ENCODE measurements around the gene SRSF5.

The SRSF5 gene

DNA sequence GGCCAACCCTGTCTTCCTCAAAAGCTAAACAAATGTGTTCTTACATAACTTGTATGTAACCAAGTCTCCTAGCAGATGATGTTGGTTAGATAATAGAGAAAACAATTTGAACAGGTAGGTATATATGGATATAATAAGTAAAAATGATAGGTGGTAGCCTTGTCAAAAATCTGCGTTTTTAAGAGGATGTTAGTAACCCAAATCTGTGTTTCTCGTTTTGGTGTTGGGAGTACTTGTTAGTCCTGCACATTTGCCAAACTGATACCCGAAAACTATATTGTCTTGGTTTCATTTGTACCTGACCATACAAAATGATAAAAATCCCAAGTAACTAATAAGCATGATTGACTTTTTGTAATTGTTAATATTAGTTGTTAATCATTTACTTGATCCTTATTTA is 8.1 kb downstream of the SRSF5 start:
- DNase-seq (no peak), ATAC-seq (replicated peaks) (no peak)
- Mint-ChIP-seq H3K4me1 (ENCODE audit: low read depth in 2 of 2) (peaks cover 49 to 79% of the 10 kb centered on the region in 2 donors), H3K27me3 (no peaks in the 10 kb centered on the region), H3K4me3 (peak overlapping the region; percentile 48 to 49), H3K27ac (peak overlapping the region; percentile 69 to 88), H3K9me3 (no peaks in the 10 kb centered on the region), H3K36me3 (ENCODE audit: insufficient read depth) (peaks cover 92% of the 10 kb centered on the region)

DNA sequence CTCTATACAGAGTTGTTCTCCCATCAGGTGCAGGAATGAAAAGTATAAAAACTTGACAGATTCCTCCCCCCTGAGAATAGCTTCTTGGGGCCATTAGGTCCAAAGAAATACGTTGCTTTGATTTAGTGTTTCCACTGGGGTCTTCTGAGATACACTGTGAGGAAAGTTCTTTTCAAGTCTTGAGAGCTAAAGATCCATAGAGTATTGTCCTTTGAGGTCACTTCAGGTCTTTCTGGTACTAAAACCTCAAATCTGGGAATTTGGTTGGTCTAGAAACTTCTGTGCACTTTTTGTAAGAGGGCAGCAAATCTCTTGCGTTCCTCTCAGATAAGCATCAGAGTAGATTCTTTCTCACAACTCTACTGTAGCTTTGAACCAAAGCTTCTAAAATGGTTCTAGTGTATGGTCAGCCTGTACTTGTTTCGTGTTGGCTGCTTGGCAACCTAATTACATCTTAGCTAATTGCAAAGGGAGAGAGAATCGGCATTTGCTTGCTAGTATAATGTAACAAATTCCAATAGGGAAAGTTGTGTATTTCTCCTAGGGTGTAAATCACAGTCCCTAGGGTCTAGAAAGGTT is 10.0 kb downstream of the SRSF5 start:
- no peaks in the 10 kb centered on the region for H3K27me3 Mint-ChIP-seq
- peaks cover 85% of the 10 kb centered on the region for H3K36me3 Mint-ChIP-seq (ENCODE audit: insufficient read depth)
- peak overlapping the region in 1 of 2 donors; percentile 20 for H3K4me3 Mint-ChIP-seq
- H3K9me3 Mint-ChIP-seq = no peaks in the 10 kb centered on the region
- peaks cover 49 to 77% of the 10 kb centered on the region in 2 donors for H3K4me1 Mint-ChIP-seq (ENCODE audit: low read depth in 2 of 2)
- ATAC-seq (replicated peaks) (no peak), DNase-seq (no peak)
- H3K27ac Mint-ChIP-seq = peak overlapping the region; percentile 63 to 69

DNA sequence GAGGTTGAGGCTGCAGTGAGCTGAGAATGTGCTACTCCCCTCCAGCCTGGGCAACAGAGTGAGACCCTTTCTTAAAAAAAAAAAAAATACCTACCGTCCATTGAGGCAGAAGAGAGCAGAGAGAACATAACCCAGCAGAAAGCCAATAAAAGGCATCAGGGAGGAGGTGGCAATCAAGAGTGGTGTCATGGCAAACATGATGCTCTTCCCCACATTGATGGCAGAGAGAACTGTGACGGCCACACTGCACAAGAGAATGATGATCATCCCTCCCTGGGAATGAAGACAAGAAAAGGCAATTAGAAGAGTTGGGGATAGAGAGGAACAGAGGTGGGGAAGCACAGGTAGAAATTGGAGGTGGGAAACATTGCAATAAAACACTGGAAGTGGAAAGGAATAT is 12.1 kb downstream of the SRSF5 start:
- peaks cover 63% of the 10 kb centered on the region for H3K36me3 Mint-ChIP-seq (ENCODE audit: insufficient read depth)
- H3K4me3 Mint-ChIP-seq = no peak overlapping the region
- ATAC-seq (replicated peaks) = no peak
- peaks cover 38 to 56% of the 10 kb centered on the region in 2 donors for H3K4me1 Mint-ChIP-seq (ENCODE audit: low read depth in 2 of 2)
- peak overlapping the region; percentile 33 to 63 for H3K27ac Mint-ChIP-seq
- H3K27me3 Mint-ChIP-seq = no peaks in the 10 kb centered on the region
- H3K9me3 Mint-ChIP-seq = no peaks in the 10 kb centered on the region
- no peak for DNase-seq

DNA sequence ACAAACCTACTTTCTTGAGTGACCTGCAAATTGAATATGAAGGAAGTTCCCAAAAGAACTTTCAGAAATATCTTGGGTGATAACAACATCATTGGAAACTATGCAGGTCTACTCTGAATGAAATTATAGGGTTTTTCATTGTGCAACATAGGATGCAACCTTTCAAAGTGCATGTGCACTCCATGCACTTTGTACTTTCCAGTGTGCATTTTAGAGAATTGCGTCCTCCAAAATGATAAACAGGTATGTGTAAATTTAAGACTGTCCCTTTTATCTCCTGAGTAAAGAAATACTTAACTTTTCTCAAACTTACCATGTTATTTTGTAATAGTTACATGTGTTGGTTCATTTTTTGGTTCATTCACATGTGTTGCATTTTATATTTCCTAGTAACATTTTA is 13.2 kb downstream of the SRSF5 start:
- Mint-ChIP-seq H3K36me3 (ENCODE audit: insufficient read depth) (peaks cover 53% of the 10 kb centered on the region), H3K4me1 (ENCODE audit: low read depth in 2 of 2) (peaks cover 35 to 49% of the 10 kb centered on the region in 2 donors), H3K9me3 (no peaks in the 10 kb centered on the region), H3K27me3 (no peaks in the 10 kb centered on the region), H3K27ac (no peak overlapping the region), H3K4me3 (no peak overlapping the region)
- DNase-seq = no peak
- ATAC-seq (replicated peaks) = no peak

DNA sequence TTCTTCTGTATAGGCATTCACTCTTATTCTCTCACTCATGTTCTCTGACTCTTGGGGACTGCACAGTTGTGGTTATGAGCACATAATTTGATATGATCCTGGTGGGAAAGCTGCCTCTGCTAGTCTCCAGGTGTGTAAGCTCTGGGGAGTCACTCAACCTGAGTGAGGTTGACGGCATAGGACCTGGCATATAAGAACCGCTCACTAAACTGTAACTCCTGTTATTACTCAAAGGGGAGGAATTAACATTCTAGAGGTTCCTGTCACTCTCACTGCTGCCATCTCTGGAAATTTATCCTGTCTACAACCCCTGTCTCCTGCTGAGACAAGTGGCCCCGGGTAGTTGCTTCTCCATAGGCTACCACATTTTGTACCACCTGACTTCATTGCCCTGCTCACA is 14.0 kb downstream of the SRSF5 start:
- H3K4me3 Mint-ChIP-seq = no peak overlapping the region
- H3K36me3 Mint-ChIP-seq (ENCODE audit: insufficient read depth) = peaks cover 45% of the 10 kb centered on the region
- no peaks in the 10 kb centered on the region for H3K27me3 Mint-ChIP-seq
- no peak for DNase-seq
- peak overlapping the region; percentile 52 to 61 for H3K27ac Mint-ChIP-seq
- H3K9me3 Mint-ChIP-seq = no peaks in the 10 kb centered on the region
- ATAC-seq (replicated peaks) = no peak
- peaks cover 29 to 42% of the 10 kb centered on the region in 2 donors for H3K4me1 Mint-ChIP-seq (ENCODE audit: low read depth in 2 of 2)

DNA sequence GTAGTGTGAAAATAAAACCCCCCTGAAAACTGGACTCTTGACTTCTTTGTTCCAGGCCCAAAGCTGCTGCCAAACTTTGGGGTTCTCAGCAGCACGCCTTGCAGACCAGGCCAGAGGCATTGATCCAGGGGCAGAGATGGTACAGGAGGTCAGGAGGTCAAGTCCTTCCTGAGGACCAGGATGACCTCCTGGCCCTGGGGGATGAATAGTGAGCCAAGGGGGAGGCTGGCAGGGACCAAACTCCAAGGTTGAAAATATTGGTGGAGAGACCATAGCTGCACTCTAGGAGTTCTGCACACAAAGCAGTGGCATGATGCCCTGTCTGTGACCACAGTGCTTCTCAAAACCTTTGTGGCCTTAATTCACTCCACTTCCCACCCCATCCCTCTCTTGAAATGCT is 18.0 kb downstream of the SRSF5 start:
- Mint-ChIP-seq H3K27ac (no peak overlapping the region), H3K4me3 (no peak overlapping the region), H3K27me3 (no peaks in the 10 kb centered on the region), H3K9me3 (no peaks in the 10 kb centered on the region), H3K36me3 (ENCODE audit: insufficient read depth) (peaks cover 12% of the 10 kb centered on the region), H3K4me1 (ENCODE audit: low read depth in 2 of 2) (peaks cover 8 to 11% of the 10 kb centered on the region in 2 donors)
- no peak for DNase-seq
- no peak for ATAC-seq (replicated peaks)

DNA sequence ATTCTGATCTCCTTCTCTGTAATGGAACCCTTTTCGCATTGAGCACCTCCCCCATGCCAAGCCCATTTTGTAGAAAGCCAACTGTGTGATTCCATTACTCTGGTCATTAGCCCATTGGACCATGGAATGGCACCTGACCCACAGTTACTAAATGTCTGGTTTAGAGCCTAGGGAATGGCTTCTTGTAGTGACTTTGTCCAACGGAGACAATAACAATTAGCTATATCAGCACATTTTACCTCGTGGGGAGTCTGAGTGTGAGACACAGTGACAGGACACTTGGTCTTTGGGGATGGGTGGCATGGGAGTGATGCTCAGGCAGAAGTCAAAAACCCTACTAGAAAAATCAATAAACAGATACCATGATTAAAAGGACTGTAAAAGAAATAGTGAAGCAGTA is 19.7 kb downstream of the SRSF5 start:
- H3K27me3 Mint-ChIP-seq = no peaks in the 10 kb centered on the region
- H3K9me3 Mint-ChIP-seq = no peaks in the 10 kb centered on the region
- peaks cover 2% of the 10 kb centered on the region for H3K36me3 Mint-ChIP-seq (ENCODE audit: insufficient read depth)
- no peak for DNase-seq
- no peak overlapping the region for H3K4me3 Mint-ChIP-seq
- no peak for ATAC-seq (replicated peaks)
- no peaks in the 10 kb centered on the region for H3K4me1 Mint-ChIP-seq (ENCODE audit: low read depth in 2 of 2)
- no peak overlapping the region for H3K27ac Mint-ChIP-seq

DNA sequence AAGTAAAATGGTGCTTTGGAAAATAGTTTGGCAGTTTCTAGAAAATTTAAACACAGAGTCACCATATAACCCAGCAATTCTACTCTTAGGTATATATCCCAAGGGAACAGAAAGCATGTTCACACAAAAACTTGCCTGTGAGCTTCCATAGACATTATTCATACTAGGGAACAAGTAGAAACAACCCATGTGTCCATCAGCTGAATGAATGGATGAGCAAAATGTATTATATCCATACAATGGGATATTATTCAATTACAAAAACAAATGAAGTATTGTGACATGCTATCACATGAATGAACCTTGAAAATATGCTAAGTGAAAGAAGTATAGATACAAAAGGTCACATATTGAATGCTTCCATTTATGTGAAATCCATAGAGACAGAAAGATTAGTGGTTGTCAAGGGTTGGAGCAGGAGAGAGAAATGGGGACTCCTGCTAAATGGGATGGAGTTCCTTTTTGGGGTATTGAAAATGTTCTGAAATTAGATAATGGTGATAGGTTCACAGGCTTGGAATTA is 22.2 kb downstream of the SRSF5 start:
- H3K27ac Mint-ChIP-seq = no peak overlapping the region
- DNase-seq = no peak
- H3K36me3 Mint-ChIP-seq (ENCODE audit: insufficient read depth) = no peaks in the 10 kb centered on the region
- H3K4me1 Mint-ChIP-seq (ENCODE audit: low read depth in 2 of 2) = no peaks in the 10 kb centered on the region
- no peak for ATAC-seq (replicated peaks)
- no peaks in the 10 kb centered on the region for H3K9me3 Mint-ChIP-seq
- H3K27me3 Mint-ChIP-seq = peaks cover 0 to 8% of the 10 kb centered on the region in 2 donors
- H3K4me3 Mint-ChIP-seq = no peak overlapping the region

DNA sequence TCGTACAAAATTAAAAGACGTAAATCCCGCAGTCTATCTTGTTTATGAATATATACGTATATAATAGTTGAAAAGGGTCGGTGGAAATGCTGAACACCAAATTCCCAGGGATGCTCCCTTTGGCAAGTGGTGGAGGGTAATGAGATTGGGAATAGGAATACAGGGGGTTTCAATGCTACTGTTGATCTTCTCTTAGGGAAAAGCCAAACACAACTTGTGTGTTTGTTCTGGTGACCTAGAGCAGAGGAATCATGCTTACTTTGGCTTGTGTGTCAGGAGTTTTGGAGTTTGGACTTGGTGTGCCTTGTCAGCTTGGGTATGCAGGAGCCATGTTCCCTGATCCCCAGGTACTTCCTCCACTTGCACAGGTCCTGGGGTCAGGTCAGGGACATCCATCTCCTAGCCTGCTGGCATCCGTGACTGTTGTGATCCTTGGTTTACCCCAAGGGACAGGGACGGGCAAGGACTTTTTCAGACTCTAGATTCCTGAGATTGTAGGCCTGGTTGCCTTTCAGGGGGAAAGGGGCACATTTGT is 26.0 kb downstream of the SRSF5 start:
- H3K4me1 Mint-ChIP-seq (ENCODE audit: low read depth in 2 of 2) = no peaks in the 10 kb centered on the region
- no peaks in the 10 kb centered on the region for H3K9me3 Mint-ChIP-seq
- H3K27ac Mint-ChIP-seq = no peak overlapping the region
- no peak for ATAC-seq (replicated peaks)
- H3K4me3 Mint-ChIP-seq = no peak overlapping the region
- H3K36me3 Mint-ChIP-seq (ENCODE audit: insufficient read depth) = peaks cover 5% of the 10 kb centered on the region
- DNase-seq = no peak
- H3K27me3 Mint-ChIP-seq = peaks cover 0 to 19% of the 10 kb centered on the region in 2 donors

DNA sequence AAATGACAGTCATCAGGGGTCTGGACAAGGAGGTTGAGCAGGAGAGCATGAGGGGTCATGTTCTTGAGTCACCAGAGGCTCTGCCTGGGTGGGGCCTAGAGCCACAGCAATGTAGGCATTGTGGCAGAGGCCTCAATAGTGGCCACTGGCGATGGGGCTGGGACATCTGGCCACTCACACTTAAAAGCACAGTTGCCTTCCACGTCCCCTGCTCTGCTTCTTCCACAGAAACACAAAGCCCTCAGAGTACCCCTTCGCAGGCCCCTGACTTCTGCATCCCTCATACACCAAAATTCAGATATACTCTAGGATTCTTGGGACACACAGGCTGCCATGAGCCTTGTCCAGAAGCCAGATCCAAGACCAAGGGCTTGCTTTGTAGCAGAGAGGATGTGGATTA is 27.8 kb downstream of the SRSF5 start:
- Mint-ChIP-seq H3K9me3 (no peaks in the 10 kb centered on the region), H3K36me3 (ENCODE audit: insufficient read depth) (peaks cover 5% of the 10 kb centered on the region), H3K27me3 (peaks cover 0 to 35% of the 10 kb centered on the region in 2 donors), H3K4me3 (no peak overlapping the region), H3K27ac (no peak overlapping the region), H3K4me1 (ENCODE audit: low read depth in 2 of 2) (no peaks in the 10 kb centered on the region)
- ATAC-seq (replicated peaks) (no peak), DNase-seq (no peak)

DNA sequence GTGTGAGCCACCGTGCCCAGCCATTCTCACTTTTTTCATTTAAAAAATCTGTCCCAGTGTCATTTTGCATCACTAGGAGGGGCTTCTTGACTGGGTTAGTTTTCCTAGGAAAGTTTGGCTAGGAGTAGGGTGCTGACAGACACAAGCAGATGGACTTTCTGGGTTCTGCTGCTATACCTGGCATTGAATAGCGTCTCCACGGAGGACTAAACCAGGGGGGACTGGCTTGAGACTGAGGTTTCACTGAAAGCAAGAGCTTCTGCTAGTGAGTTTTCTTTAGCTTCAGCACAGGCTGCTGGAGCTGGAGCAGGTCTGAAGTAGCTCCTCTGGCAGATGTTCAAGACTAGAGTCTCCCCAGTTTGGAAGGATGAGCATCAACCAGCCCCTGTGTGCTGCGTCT is 28.7 kb downstream of the SRSF5 start:
- DNase-seq (no peak), ATAC-seq (replicated peaks) (no peak)
- Mint-ChIP-seq H3K27ac (no peak overlapping the region), H3K36me3 (ENCODE audit: insufficient read depth) (peaks cover 5% of the 10 kb centered on the region), H3K4me1 (ENCODE audit: low read depth in 2 of 2) (no peaks in the 10 kb centered on the region), H3K27me3 (peaks cover 0 to 44% of the 10 kb centered on the region in 2 donors), H3K4me3 (no peak overlapping the region), H3K9me3 (no peaks in the 10 kb centered on the region)

DNA sequence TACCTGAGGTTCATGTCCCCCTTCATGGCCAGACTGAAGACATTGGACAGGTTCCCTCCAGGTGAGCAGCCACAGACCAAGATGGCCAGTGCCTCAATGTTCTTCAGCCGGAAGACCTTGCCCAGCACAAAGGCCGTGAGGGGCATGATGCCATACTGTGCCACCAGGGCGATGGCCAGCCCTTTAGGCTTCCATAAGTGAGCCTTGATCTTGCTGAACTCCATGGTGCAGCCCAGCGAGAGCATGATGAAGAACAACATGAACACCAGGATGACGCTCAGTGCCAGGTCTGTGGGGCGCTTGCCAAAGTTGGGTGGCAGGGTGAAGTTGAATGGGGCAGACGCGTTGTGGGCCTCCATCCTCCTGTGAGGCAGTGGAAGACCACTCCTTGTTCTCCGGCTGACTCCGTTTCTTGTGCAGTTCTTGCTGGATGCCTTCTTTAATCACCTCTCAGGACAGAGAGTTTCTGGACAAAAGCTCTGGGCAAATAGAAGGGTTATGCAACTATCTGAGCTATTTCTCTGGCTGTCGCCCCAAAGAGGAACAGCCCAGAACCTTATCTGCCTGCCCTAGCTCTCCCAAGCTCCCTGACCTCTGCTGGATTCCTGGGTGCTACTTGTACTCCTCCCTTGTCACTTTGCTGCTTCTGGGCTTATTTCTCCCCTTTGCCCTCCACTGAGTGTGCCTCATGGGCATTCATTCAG is 30.0 kb downstream of the SRSF5 start, which contains the start of gene SLC10A1:
TSS of gene SLC10A1 (minus strand) at position 445 of the 704 bp plus-strand sequence. CDS start at position 359, 86 bp downstream.
- Mint-ChIP-seq H3K9me3 (no peaks in the 10 kb centered on the region), H3K27me3 (peaks cover 0 to 52% of the 10 kb centered on the region in 2 donors), H3K4me1 (ENCODE audit: low read depth in 2 of 2) (no peaks in the 10 kb centered on the region), H3K27ac (no peak within 1 kb of the TSS), H3K36me3 (ENCODE audit: insufficient read depth) (peaks cover 5% of the 10 kb centered on the region), H3K4me3 (no peak within 1 kb of the TSS)
- DNase-seq (no peak), ATAC-seq (replicated peaks) (no peak)

DNA sequence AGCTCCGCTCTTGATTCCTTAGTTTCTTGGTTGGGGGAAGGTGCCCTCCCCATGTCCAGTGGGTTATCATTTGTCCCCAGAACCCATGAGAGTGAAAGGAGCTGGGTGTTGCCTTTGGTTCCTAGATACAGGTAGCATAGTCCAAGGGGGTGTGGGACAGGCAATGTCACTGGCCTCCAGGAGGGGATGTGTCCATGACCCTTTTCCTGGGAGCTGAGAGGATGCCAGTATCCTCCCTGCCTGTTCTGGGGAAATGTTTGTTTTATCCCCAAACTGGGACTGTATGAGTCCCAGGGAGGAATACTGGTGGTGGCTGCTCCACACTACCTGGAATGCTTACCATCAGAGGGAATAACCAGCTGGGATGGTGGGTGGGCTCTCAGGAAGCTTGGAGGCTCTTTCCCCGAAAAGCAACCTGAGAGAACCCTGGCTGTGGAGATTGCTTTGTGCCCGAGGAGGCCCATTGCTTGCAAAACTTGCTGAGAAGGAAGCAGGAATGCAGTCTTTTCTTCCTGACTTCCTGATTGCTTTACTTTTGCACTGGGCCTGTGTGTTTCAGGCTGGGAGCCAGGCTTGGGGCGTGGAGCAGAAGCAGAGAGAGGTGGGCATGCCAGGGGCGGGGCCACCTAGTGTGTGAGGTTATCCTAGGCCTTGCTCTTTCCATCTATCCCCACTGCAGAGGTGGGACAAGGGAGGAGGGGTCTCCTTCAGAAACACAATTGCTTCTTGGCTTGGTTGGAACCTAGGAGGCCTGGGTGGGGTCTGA is 30.8 kb downstream of the SRSF5 start:
- DNase-seq (no peak), ATAC-seq (replicated peaks) (no peak)
- Mint-ChIP-seq H3K4me1 (ENCODE audit: low read depth in 2 of 2) (no peaks in the 10 kb centered on the region), H3K27me3 (peaks cover 0 to 52% of the 10 kb centered on the region in 2 donors), H3K9me3 (no peaks in the 10 kb centered on the region), H3K36me3 (ENCODE audit: insufficient read depth) (peaks cover 5% of the 10 kb centered on the region), H3K27ac (no peak overlapping the region), H3K4me3 (no peak overlapping the region)
